Measurements from ENCODE around the gene TNP1. TPM values are rescaled to one million over a fixed set of nuclear protein-coding genes. Genes with fewer than 3 reads are reported as not detected.

The TNP1 gene
- polyA plus RNA-seq, 1 of the 3 experiments (the other 2 are of a cell fraction), result not detected

DNA sequence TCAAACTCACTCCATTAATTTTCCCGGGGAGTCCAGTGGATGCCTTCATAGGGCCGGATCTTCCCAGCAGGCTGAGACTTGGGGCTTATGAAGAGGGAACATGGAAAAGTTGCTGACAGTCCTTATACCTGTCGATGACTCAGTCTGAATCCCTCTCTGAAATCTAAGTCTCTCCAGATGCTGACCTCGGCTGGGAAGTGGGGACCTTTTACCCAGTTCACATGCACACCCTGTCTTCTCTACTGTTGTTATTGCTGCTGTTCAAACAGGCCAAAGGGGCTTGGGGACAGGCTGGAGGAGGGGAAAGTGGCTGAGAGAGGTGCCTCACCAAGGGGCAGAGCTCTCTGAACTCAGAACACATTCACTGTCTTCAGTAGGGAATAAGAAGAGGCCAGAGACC is 4.1 kb upstream of the TNP1 start:
- H3F3A ChIP-seq (replicated peaks; ENCODE audit: insufficient read depth), result no peaks in the 10 kb centered on the region
- CTCF ChIA-PET, result no interaction called here
- POLR2A ChIA-PET, result no interaction called here
- no peak overlapping the region for H3K4me3 ChIP-seq (ENCODE audit: low read depth in 2 of 2, low read length in 1 of 2)
- no peaks in the 10 kb centered on the region for H3K79me2 ChIP-seq (ENCODE audit: insufficient read depth)
- H3K4me1 ChIP-seq (ENCODE audit: control insufficient read depth in 1 of 2, insufficient read depth in 2 of 2, low read depth in 1 of 2, low read length in 1 of 2), result no peaks in the 10 kb centered on the region
- no peak overlapping the region for H3K27ac ChIP-seq (ENCODE audit: low read depth in 2 of 2, low read length in 1 of 2)
- H3K9ac ChIP-seq, result no peak overlapping the region
- no peak overlapping the region for H3K4me2 ChIP-seq
- WGBS (ENCODE audit: low lambda C conversion rate), result 67% methylated on average over 4 of the region's 4 CpGs
- no peaks in the 10 kb centered on the region for H3K27me3 ChIP-seq (ENCODE audit: insufficient read depth)
- H4K20me1 ChIP-seq (ENCODE audit: insufficient read depth), result no peaks in the 10 kb centered on the region
- no peaks in the 10 kb centered on the region for H3K36me3 ChIP-seq (replicated peaks in 1 of 2; ENCODE audit: control insufficient read depth in 1 of 2, insufficient read depth in 2 of 2, low read length in 1 of 2)
- TF ChIP-seq EP300 (IDR thresholded peaks at IDR 0.05; ENCODE audit: borderline replicate concordance in 1 of 2, low read depth in 1 of 2, low read length in 1 of 2) (no peak), SMC3 (IDR thresholded peaks at IDR 0.05; ENCODE audit: low read depth, low read length) (no peak)
- TF ChIP-seq, protein P1, sequence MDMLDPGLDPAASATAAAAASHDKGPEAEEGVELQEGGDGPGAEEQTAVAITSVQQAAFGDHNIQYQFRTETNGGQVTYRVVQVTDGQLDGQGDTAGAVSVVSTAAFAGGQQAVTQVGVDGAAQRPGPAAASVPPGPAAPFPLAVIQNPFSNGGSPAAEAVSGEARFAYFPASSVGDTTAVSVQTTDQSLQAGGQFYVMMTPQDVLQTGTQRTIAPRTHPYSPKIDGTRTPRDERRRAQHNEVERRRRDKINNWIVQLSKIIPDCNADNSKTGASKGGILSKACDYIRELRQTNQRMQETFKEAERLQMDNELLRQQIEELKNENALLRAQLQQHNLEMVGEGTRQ (IDR thresholded peaks at IDR 0.05; ENCODE audit: borderline replicate concordance, low read depth, low read length), result no peak
- H3K9me3 ChIP-seq, result no peaks in the 10 kb centered on the region
- no peak overlapping the region for H2AFZ ChIP-seq (ENCODE audit: low read depth)
- no peak for DNase-seq
- no peaks in the 10 kb centered on the region for H3K9me2 ChIP-seq

DNA sequence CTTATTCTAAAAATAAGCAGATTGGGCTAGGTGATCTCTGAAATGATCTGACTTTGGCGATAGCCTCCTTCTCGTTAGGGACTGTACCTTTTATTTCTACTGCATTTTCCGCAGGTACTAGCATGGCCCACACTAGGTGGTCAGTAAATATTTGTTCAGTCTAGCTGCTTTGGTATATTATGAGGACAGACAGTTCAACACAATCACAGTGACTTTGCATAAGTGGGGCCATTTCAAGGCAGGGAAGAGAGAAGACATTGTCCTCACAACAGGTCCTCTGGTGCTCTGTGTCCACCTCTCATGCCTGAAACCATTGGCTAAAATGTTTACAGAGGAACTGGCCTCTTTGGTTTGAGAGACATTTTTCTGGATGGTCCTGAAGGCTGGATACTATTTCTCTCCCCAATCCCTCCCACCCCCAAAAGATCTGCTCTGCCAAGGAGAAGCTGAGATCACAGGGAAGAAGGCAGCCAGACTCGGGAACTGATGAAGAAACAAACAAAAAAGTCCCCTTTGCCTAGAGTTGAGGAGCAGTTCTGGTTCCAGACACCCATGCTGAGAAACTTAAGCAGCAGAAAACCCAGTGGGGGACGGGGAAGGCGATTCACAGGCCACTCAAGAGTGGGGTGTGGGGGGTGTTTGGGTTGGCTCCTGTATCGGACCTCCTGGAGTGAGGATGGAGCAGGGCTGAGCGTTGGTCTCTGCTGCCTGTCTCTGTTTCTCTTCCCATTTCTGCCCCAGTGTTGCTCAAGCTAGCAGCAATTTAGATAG is 2.9 kb upstream of the TNP1 start:
- Histone ChIP-seq H3K79me2 (ENCODE audit: insufficient read depth) (no peaks in the 10 kb centered on the region), H3K9me2 (no peaks in the 10 kb centered on the region), H3K4me2 (no peak overlapping the region), H3K4me3 (ENCODE audit: low read depth in 2 of 2, low read length in 1 of 2) (no peak overlapping the region), H3K9ac (no peak overlapping the region), H3K27me3 (ENCODE audit: insufficient read depth) (no peaks in the 10 kb centered on the region), H3K36me3 (replicated peaks in 1 of 2; ENCODE audit: control insufficient read depth in 1 of 2, insufficient read depth in 2 of 2, low read length in 1 of 2) (no peaks in the 10 kb centered on the region), H3K27ac (ENCODE audit: low read depth in 2 of 2, low read length in 1 of 2) (no peak overlapping the region), H2AFZ (ENCODE audit: low read depth) (no peak overlapping the region), H3F3A (replicated peaks; ENCODE audit: insufficient read depth) (no peaks in the 10 kb centered on the region), H3K4me1 (ENCODE audit: control insufficient read depth in 1 of 2, insufficient read depth in 2 of 2, low read depth in 1 of 2, low read length in 1 of 2) (no peaks in the 10 kb centered on the region), H3K9me3 (no peaks in the 10 kb centered on the region), H4K20me1 (ENCODE audit: insufficient read depth) (no peaks in the 10 kb centered on the region)
- POLR2A ChIA-PET, result no interaction called here
- CTCF ChIA-PET, result no interaction called here
- 46% methylated on average over 7 of the region's 8 CpGs for WGBS (ENCODE audit: low lambda C conversion rate)
- DNase-seq, result no peak
- TF ChIP-seq, protein P1 (IDR thresholded peaks at IDR 0.05; ENCODE audit: borderline replicate concordance, low read depth, low read length), result no peak
- no peak for TF ChIP-seq YY1 (IDR thresholded peaks at IDR 0.05; ENCODE audit: low read depth)
- no peak for TF ChIP-seq GATA2 (CRISPR knock-in tag; IDR thresholded peaks at IDR 0.05)
- TF ChIP-seq RXRA (IDR thresholded peaks at IDR 0.05; ENCODE audit: borderline replicate concordance, low read depth), result no peak
- TF ChIP-seq NRF1 (IDR thresholded peaks at IDR 0.05; ENCODE audit: low read depth, low read length), result no peak
- no peak for TF ChIP-seq MXI1 (IDR thresholded peaks at IDR 0.05; ENCODE audit: low read depth, low read length)
- no peak for TF ChIP-seq TCF12 (IDR thresholded peaks at IDR 0.05)

Measured in SK-N-SH (cell line).